ENCODE data around the gene STXBP6.

GRCh38 chr14:24820616-24821015 is 229.3 kb downstream of the STXBP6 start:
- TF ChIP-seq CTCF (IDR thresholded peaks at IDR 0.05 in 4 of 5, conservative IDR thresholded peaks at IDR 0.05 in 1 of 5) (no peak), POLR2A (IDR thresholded peaks at IDR 0.05) (no peak)
